ENCODE measurements around the gene CYP24A1.

Gene CYP24A1

DNA sequence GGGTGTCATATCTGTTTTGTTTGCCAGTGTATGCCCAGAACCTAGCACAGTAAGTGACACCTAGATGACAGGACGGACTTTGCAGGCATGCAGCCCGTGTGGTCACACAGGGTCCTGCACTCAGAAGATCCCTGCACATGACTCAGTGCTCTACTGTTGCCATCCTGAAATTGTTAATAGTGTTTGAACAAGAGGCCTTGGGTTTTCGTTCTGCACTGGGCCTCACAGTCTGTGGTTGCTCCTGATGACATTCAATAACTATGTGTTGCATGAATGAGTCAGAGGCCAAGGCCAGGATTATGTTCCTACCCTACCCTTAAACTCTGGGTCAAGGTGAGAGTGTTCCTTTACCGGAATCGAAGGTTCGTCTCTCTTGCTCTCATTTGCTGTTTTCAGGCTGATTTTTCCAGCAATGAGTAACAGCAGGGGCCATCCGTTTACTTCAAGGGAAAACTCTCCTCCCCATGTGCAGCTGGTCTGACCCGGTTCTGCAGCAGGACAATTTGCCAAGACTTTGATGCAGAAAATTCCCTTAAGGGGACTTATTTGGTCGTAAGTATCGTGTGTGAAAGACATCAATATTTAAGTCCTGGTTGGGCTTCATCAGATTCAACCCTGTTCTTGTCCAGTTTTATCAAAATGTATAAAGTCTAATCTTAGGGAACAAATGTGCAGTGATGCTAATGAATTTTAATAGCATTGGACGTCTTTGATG lies 21.1 kb upstream of the CYP24A1 start:
- H3K27ac ChIP-seq (replicated peaks; ENCODE audit: low read length): no peak overlapping the region
- H3K18ac ChIP-seq (ENCODE audit: low read length): no peak overlapping the region
- no peak for DNase-seq (ENCODE audit: low spot score)
- H2AK5ac ChIP-seq (ENCODE audit: low read depth, low read length): peak overlapping the region; percentile 49
- no peak overlapping the region for H3K14ac ChIP-seq (ENCODE audit: low read length)
- no peak overlapping the region for H3K4ac ChIP-seq (ENCODE audit: low read length)
- peak overlapping the region in 1 of 2 donors; percentile 68 for H3K4me3 ChIP-seq (ENCODE audit: low read length in 2 of 2)
- no peak overlapping the region for H2BK12ac ChIP-seq (ENCODE audit: low read length)
- no peak overlapping the region for H4K8ac ChIP-seq (ENCODE audit: low read depth, low read length)
- no peaks in the 10 kb centered on the region for H3K79me1 ChIP-seq (ENCODE audit: low read depth, low read length)
- no peak overlapping the region for H3K23ac ChIP-seq (ENCODE audit: low read depth, low read length, poor library complexity)
- H4K91ac ChIP-seq (ENCODE audit: low read depth, low read length, poor library complexity): no peak overlapping the region
- peaks cover 0 to 5% (median 0%) of the 10 kb centered on the region in 3 experiments for H3K27me3 ChIP-seq (ENCODE audit: control insufficient read depth in 3 of 3, insufficient read depth in 3 of 3, low read depth in 1 of 3, low read length in 3 of 3)
- H3K9ac ChIP-seq (ENCODE audit: low read depth, low read length, poor library complexity): no peak overlapping the region
- no peak overlapping the region for H3K4me2 ChIP-seq (ENCODE audit: insufficient read depth, low read length, poor library complexity, severe bottlenecking)
- peaks cover 0 to 2% of the 10 kb centered on the region in 2 donors for H3K4me1 ChIP-seq (ENCODE audit: control insufficient read depth in 2 of 2, insufficient read depth in 1 of 2, low read depth in 1 of 2, low read length in 2 of 2)
- no peak overlapping the region for H2BK5ac ChIP-seq (ENCODE audit: low read length)
- no peak overlapping the region for H2BK120ac ChIP-seq (ENCODE audit: low read depth, low read length)
- H3K9me3 ChIP-seq (replicated peaks in 1 of 2; ENCODE audit: control insufficient read depth in 2 of 2, insufficient read depth in 1 of 2, low read depth in 1 of 2, low read length in 2 of 2): no peaks in the 10 kb centered on the region
- no peak overlapping the region for H2AFZ ChIP-seq (ENCODE audit: low read length)
- no peak overlapping the region for H2BK15ac ChIP-seq (ENCODE audit: low read length)
- no CpG with 5 or more reads among the region's 11 CpGs for WGBS, 2 donors (ENCODE audit: extremely low coverage in 2 of 2, insufficient read length in 2 of 2, insufficient replicate concordance in 1 of 2)
- H3K36me3 ChIP-seq (replicated peaks in 1 of 2; ENCODE audit: control insufficient read depth in 2 of 2, insufficient read depth in 2 of 2, low read length in 2 of 2): peaks cover 0 to 2% of the 10 kb centered on the region in 2 donors

DNA sequence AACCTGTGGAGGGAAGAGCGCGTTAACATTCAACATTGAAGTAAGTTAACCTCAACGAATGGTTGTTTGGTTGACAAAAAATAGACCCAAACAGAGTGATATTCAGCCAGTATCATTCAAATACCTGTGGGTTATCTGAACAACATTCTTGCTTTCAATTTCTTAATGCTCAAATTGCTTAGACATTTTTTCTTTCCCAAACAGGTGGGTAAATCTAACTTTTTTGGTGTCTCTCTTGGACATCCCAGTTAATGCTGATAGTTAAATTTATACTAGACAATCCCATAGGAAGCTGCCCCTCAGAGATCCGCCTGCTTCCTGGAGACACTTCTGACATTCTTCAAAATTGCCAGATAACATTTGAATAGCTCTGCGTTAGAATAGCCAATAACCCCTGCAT lies 20.0 kb upstream of the CYP24A1 start:
- H2AFZ ChIP-seq (ENCODE audit: low read length): no peak overlapping the region
- H4K8ac ChIP-seq (ENCODE audit: low read depth, low read length): no peak overlapping the region
- no peak overlapping the region for H4K91ac ChIP-seq (ENCODE audit: low read depth, low read length, poor library complexity)
- H3K9ac ChIP-seq (ENCODE audit: low read depth, low read length, poor library complexity): no peak overlapping the region
- H3K27ac ChIP-seq (replicated peaks; ENCODE audit: low read length): no peak overlapping the region
- no peak overlapping the region for H2BK12ac ChIP-seq (ENCODE audit: low read length)
- WGBS, 2 donors (ENCODE audit: extremely low coverage in 2 of 2, insufficient read length in 2 of 2, insufficient replicate concordance in 1 of 2): no CpG with 5 or more reads among the region's 5 CpGs
- no peak overlapping the region for H2BK120ac ChIP-seq (ENCODE audit: low read depth, low read length)
- H3K23ac ChIP-seq (ENCODE audit: low read depth, low read length, poor library complexity): no peak overlapping the region
- H3K9me3 ChIP-seq (replicated peaks in 1 of 2; ENCODE audit: control insufficient read depth in 2 of 2, insufficient read depth in 1 of 2, low read depth in 1 of 2, low read length in 2 of 2): no peaks in the 10 kb centered on the region
- no peak overlapping the region for H2BK15ac ChIP-seq (ENCODE audit: low read length)
- H3K4me2 ChIP-seq (ENCODE audit: insufficient read depth, low read length, poor library complexity, severe bottlenecking): no peak overlapping the region
- no peak overlapping the region for H2AK5ac ChIP-seq (ENCODE audit: low read depth, low read length)
- H3K36me3 ChIP-seq (replicated peaks in 1 of 2; ENCODE audit: control insufficient read depth in 2 of 2, insufficient read depth in 2 of 2, low read length in 2 of 2): no peaks in the 10 kb centered on the region
- DNase-seq (ENCODE audit: low spot score): no peak
- H3K4me1 ChIP-seq (ENCODE audit: control insufficient read depth in 2 of 2, insufficient read depth in 1 of 2, low read depth in 1 of 2, low read length in 2 of 2): peaks cover 0 to 2% of the 10 kb centered on the region in 2 donors
- H2BK5ac ChIP-seq (ENCODE audit: low read length): no peak overlapping the region
- no peak overlapping the region for H3K18ac ChIP-seq (ENCODE audit: low read length)
- no peak overlapping the region for H3K4ac ChIP-seq (ENCODE audit: low read length)
- no peaks in the 10 kb centered on the region for H3K79me1 ChIP-seq (ENCODE audit: low read depth, low read length)
- peaks cover 0 to 9% (median 0%) of the 10 kb centered on the region in 3 experiments for H3K27me3 ChIP-seq (ENCODE audit: control insufficient read depth in 3 of 3, insufficient read depth in 3 of 3, low read depth in 1 of 3, low read length in 3 of 3)
- H3K4me3 ChIP-seq (ENCODE audit: low read length in 2 of 2): no peak overlapping the region
- no peak overlapping the region for H3K14ac ChIP-seq (ENCODE audit: low read length)

DNA sequence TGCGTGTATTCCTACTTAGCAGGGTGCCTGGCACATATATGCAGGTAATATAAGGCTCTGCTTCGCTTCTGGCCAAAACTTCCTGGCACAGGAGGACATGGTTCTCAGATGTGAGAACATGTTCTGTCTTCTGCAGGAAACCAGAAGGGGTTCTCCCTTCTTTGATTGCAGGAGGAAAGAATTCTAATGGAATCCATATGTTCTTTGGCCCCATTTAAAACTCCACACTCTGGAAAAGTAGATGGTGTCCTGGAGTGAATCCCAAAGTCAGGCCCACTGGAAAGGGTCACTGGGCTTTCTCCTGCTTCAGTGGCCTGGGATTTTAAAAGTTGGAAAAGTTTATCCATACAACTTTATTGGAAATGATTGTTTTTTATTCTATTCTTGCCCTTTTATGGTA lies 16.4 kb upstream of the CYP24A1 start:
- no peak for DNase-seq (ENCODE audit: low spot score)
- Histone ChIP-seq H3K23ac (ENCODE audit: low read depth, low read length, poor library complexity) (no peak overlapping the region), H3K4me3 (ENCODE audit: low read length in 2 of 2) (no peak overlapping the region), H2BK5ac (ENCODE audit: low read length) (no peak overlapping the region), H3K27me3 (ENCODE audit: control insufficient read depth in 3 of 3, insufficient read depth in 3 of 3, low read depth in 1 of 3, low read length in 3 of 3) (peaks cover 0 to 30% (median 0%) of the 10 kb centered on the region in 3 experiments), H3K9ac (ENCODE audit: low read depth, low read length, poor library complexity) (no peak overlapping the region), H4K8ac (ENCODE audit: low read depth, low read length) (no peak overlapping the region), H3K18ac (ENCODE audit: low read length) (no peak overlapping the region), H2AFZ (ENCODE audit: low read length) (no peak overlapping the region), H3K14ac (ENCODE audit: low read length) (no peak overlapping the region), H2BK120ac (ENCODE audit: low read depth, low read length) (no peak overlapping the region), H3K9me3 (replicated peaks in 1 of 2; ENCODE audit: control insufficient read depth in 2 of 2, insufficient read depth in 1 of 2, low read depth in 1 of 2, low read length in 2 of 2) (no peaks in the 10 kb centered on the region), H3K79me1 (ENCODE audit: low read depth, low read length) (no peaks in the 10 kb centered on the region), H3K4me2 (ENCODE audit: insufficient read depth, low read length, poor library complexity, severe bottlenecking) (no peak overlapping the region), H4K91ac (ENCODE audit: low read depth, low read length, poor library complexity) (no peak overlapping the region), H3K27ac (replicated peaks; ENCODE audit: low read length) (no peak overlapping the region), H3K4me1 (ENCODE audit: control insufficient read depth in 2 of 2, insufficient read depth in 1 of 2, low read depth in 1 of 2, low read length in 2 of 2) (no peaks in the 10 kb centered on the region), H2BK15ac (ENCODE audit: low read length) (no peak overlapping the region), H3K36me3 (replicated peaks in 1 of 2; ENCODE audit: control insufficient read depth in 2 of 2, insufficient read depth in 2 of 2, low read length in 2 of 2) (no peaks in the 10 kb centered on the region), H2AK5ac (ENCODE audit: low read depth, low read length) (no peak overlapping the region), H3K4ac (ENCODE audit: low read length) (no peak overlapping the region), H2BK12ac (ENCODE audit: low read length) (no peak overlapping the region)
- WGBS, 2 donors (ENCODE audit: extremely low coverage in 2 of 2, insufficient read length in 2 of 2, insufficient replicate concordance in 1 of 2): no CpG with 5 or more reads among the region's 2 CpGs

DNA sequence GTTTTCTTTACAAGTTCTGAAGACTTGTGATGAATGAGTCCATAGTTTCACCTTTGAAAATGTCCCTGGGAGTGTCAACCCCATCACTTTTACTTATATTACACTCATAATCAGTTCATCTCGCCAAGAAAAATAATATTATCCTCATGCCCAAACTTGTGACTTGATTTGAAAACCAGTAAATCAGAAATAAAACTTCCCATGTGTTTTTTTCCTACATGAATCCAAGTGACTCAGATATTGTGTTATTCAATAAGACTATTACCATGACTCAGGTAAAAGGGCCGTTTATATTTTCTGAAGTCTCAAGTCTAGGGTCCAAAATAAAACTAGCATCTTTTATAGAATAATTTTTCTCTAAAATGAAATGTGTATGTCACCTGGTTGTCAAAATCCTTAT lies 15.8 kb upstream of the CYP24A1 start:
- no peak for DNase-seq (ENCODE audit: low spot score)
- H2BK5ac ChIP-seq (ENCODE audit: low read length): no peak overlapping the region

More for the DNA sequence above, 15.8 kb upstream of the CYP24A1 start:
- H3K36me3 ChIP-seq (replicated peaks in 1 of 2; ENCODE audit: control insufficient read depth in 2 of 2, insufficient read depth in 2 of 2, low read length in 2 of 2): no peaks in the 10 kb centered on the region
- no peaks in the 10 kb centered on the region for H3K79me1 ChIP-seq (ENCODE audit: low read depth, low read length)
- no peak overlapping the region for H2BK12ac ChIP-seq (ENCODE audit: low read length)
- H3K18ac ChIP-seq (ENCODE audit: low read length): no peak overlapping the region
- no peak overlapping the region for H3K9ac ChIP-seq (ENCODE audit: low read depth, low read length, poor library complexity)
- no peak overlapping the region for H3K4me2 ChIP-seq (ENCODE audit: insufficient read depth, low read length, poor library complexity, severe bottlenecking)
- H2BK15ac ChIP-seq (ENCODE audit: low read length): no peak overlapping the region
- no peak overlapping the region for H3K23ac ChIP-seq (ENCODE audit: low read depth, low read length, poor library complexity)
- H2BK120ac ChIP-seq (ENCODE audit: low read depth, low read length): no peak overlapping the region
- no peak overlapping the region for H4K8ac ChIP-seq (ENCODE audit: low read depth, low read length)
- WGBS, 2 donors (ENCODE audit: extremely low coverage in 2 of 2, insufficient read length in 2 of 2, insufficient replicate concordance in 1 of 2): no CpG with 5 or more reads among the region's 2 CpGs
- no peak overlapping the region for H4K91ac ChIP-seq (ENCODE audit: low read depth, low read length, poor library complexity)
- peaks cover 0 to 36% (median 2%) of the 10 kb centered on the region in 3 experiments for H3K27me3 ChIP-seq (ENCODE audit: control insufficient read depth in 3 of 3, insufficient read depth in 3 of 3, low read depth in 1 of 3, low read length in 3 of 3)
- H2AK5ac ChIP-seq (ENCODE audit: low read depth, low read length): no peak overlapping the region
- H3K4me3 ChIP-seq (ENCODE audit: low read length in 2 of 2): no peak overlapping the region
- no peak overlapping the region for H3K27ac ChIP-seq (replicated peaks; ENCODE audit: low read length)
- no peak overlapping the region for H2AFZ ChIP-seq (ENCODE audit: low read length)
- H3K4ac ChIP-seq (ENCODE audit: low read length): no peak overlapping the region
- no peaks in the 10 kb centered on the region for H3K4me1 ChIP-seq (ENCODE audit: control insufficient read depth in 2 of 2, insufficient read depth in 1 of 2, low read depth in 1 of 2, low read length in 2 of 2)
- no peak overlapping the region for H3K14ac ChIP-seq (ENCODE audit: low read length)
- H3K9me3 ChIP-seq (replicated peaks in 1 of 2; ENCODE audit: control insufficient read depth in 2 of 2, insufficient read depth in 1 of 2, low read depth in 1 of 2, low read length in 2 of 2): no peaks in the 10 kb centered on the region

Measured in neuronal stem cell (in vitro differentiated cells).